HG03066 (cell line): ENCODE data around the gene BAIAP2.
"Not testable (repeated sequence)": the region's sequence is repeated elsewhere in the genome, so short reads cannot be mapped to it uniquely, and the experiment has no call there.

Experiments used
- ATAC-seq: cut with Tn5 transposase; IDR thresholded peaks from one replicate; pipeline ENCODE4 v1.9.1; 2021; ENCODE audit warnings: low read depth; ENCODE audit not compliant: unreplicated experiment

The BAIAP2 gene

GRCh38 chr17:81064678-81065475 is 29.9 kb downstream of the BAIAP2 start:
- no peak for ATAC-seq

GRCh38 chr17:81065500-81065899 is 30.5 kb downstream of the BAIAP2 start:
- ATAC-seq: no peak

- ATAC-seq: no peak
These were observed 31.1 kb downstream of the BAIAP2 start for GRCh38 chr17:81066072-81066471.

GRCh38 chr17:81066771-81067315 is 31.9 kb downstream of the BAIAP2 start:
- no peak for ATAC-seq

GRCh38 chr17:81067391-81067811 is 32.5 kb downstream of the BAIAP2 start:
- ATAC-seq: no peak

- ATAC-seq: no peak
These were observed 33.6 kb downstream of the BAIAP2 start for GRCh38 chr17:81068411-81069134.

GRCh38 chr17:81069135-81069645 is 34.2 kb downstream of the BAIAP2 start:
- no peak for ATAC-seq

GRCh38 chr17:81070541-81071246 is 35.7 kb downstream of the BAIAP2 start:
- ATAC-seq: no peak

GRCh38 chr17:81071761-81072741 is 37.1 kb downstream of the BAIAP2 start:
- ATAC-seq: no peak

- no peak for ATAC-seq
These were observed 39.3 kb downstream of the BAIAP2 start for GRCh38 chr17:81073967-81074839.

- no peak for ATAC-seq
These were observed 39.9 kb downstream of the BAIAP2 start for GRCh38 chr17:81074875-81075274.

GRCh38 chr17:81075307-81075706 is 40.4 kb downstream of the BAIAP2 start:
- ATAC-seq: no peak

- no peak for ATAC-seq
These were observed 41.3 kb downstream of the BAIAP2 start for GRCh38 chr17:81076141-81076679.

GRCh38 chr17:81078026-81078913 is 43.3 kb downstream of the BAIAP2 start:
- ATAC-seq: not testable (repeated sequence)

- ATAC-seq: no peak
These were observed 45.1 kb downstream of the BAIAP2 start for GRCh38 chr17:81080019-81080418.

- no peak for ATAC-seq
These were observed 46.5 kb downstream of the BAIAP2 start for GRCh38 chr17:81081222-81082176.
